Endothelial cell of umbilical vein (primary cell): ENCODE data around the gene ELOB.

Experiments
- CTCF ChIP-seq, 2 donors: IDR thresholded peaks; 1 replicate in 1 of 2; 2 replicates in 1 of 2; pipeline ENCODE4 v1.5.1; 2011; ENCODE audit warnings: low read length in 2 of 2, mild to moderate bottlenecking in 2 of 2, moderate library complexity in 2 of 2, control low read depth in 1 of 2, inconsistent platforms in 1 of 2, low read depth in 1 of 2; ENCODE audit not compliant: insufficient read depth in 1 of 2; ENCODE audit errors: extremely low read depth in 1 of 2
- GATA2 ChIP-seq: IDR thresholded peaks from 2 replicates; pipeline ENCODE4 v1.7.0; 2011; ENCODE audit warnings: low read depth, mild to moderate bottlenecking, moderate library complexity, mixed read lengths, low read length; ENCODE audit not compliant: insufficient read length, insufficient read depth
- JUN ChIP-seq: IDR thresholded peaks from 2 replicates; pipeline ENCODE4 v1.6.1; 2011; ENCODE audit warnings: borderline replicate concordance, low read depth; ENCODE audit not compliant: insufficient read length, insufficient read depth
- MAX ChIP-seq: IDR thresholded peaks from 2 replicates; pipeline ENCODE4 v1.6.1; 2011; ENCODE audit not compliant: insufficient read depth, insufficient read length
- MYC ChIP-seq: IDR thresholded peaks from one replicate; pipeline ENCODE4 v1.6.1; 2011; ENCODE audit warnings: mild to moderate bottlenecking, low read depth, low read length
- POLR2A ChIP-seq: IDR thresholded peaks from 2 replicates; pipeline ENCODE4 v1.6.1; 2012; ENCODE audit warnings: low read depth, mild to moderate bottlenecking, control low read depth, low read length
- POLR2AphosphoS5 ChIP-seq: IDR thresholded peaks from 2 replicates; pipeline ENCODE4 v1.6.1; 2012; ENCODE audit warnings: low read depth, mild to moderate bottlenecking, control low read depth, low read length, moderate library complexity; ENCODE audit not compliant: insufficient read depth

GRCh38 chr16:2821487-2822157 is 44.5 kb upstream of the ELOB start:
- TF ChIP-seq JUN (no peak), CTCF (IDR thresholded peaks at IDR 0.05; ENCODE audit: extremely low read depth in 1 of 2, insufficient read depth in 1 of 2, low read depth in 1 of 2, low read length in 2 of 2) (no peak), POLR2AphosphoS5 (no peak), MYC (no peak), GATA2 (no peak), POLR2A (no peak), MAX (no peak)
